Natural killer cell (primary cell): ENCODE measurements around the gene CCDC157. TPM values are rescaled to one million over a fixed set of nuclear protein-coding genes. Genes with fewer than 3 reads are reported as not detected.

Experiments used
- ATAC-seq, 3 donors: fragments of 150-1000 bp in 2 of 3; fragments of 200-7000 bp in 1 of 3; cut with Tn5 transposase; 1 replicate in 1 of 3; 2 replicates in 2 of 3; pipeline ENCODE4 v1.10.0; 2021; ENCODE audit warnings: mild to moderate bottlenecking in 2 of 3, moderate library complexity in 2 of 3
- DNase-seq, 2 donors: peaks; one replicate each; pipeline versions ENCODE4 v3.0.0 to v3.0.0-alpha.2; 2013 to 2021; ENCODE audit warnings: mixed read lengths in 1 of 2
- H3K27ac ChIP-seq: one replicate; pipeline ENCODE4 v1.5.1; 2013; ENCODE audit warnings: mild to moderate bottlenecking, low read length
- H3K27me3 ChIP-seq: one replicate; pipeline ENCODE4 v1.6.1; 2013; ENCODE audit warnings: low read length; ENCODE audit not compliant: control insufficient read depth, insufficient read depth
- H3K36me3 ChIP-seq: one replicate; pipeline ENCODE4 v1.6.1; 2013; ENCODE audit warnings: low read length; ENCODE audit not compliant: control insufficient read depth, insufficient read depth
- H3K4me1 ChIP-seq: one replicate; pipeline ENCODE4 v1.6.1; 2013; ENCODE audit warnings: low read length; ENCODE audit not compliant: control insufficient read depth, insufficient read depth
- H3K4me3 ChIP-seq: one replicate; pipeline ENCODE4 v1.5.1; 2013; ENCODE audit warnings: low read length
- H3K9me3 ChIP-seq: one replicate; pipeline ENCODE4 v1.6.1; 2013; ENCODE audit warnings: low read length; ENCODE audit not compliant: control insufficient read depth, insufficient read depth
- H3K27ac Mint-ChIP-seq, 2 donors: one replicate each; pipeline ENCODE4 v1.8.0; 2022; ENCODE audit warnings: mild to moderate bottlenecking in 2 of 2, mixed read lengths in 2 of 2, moderate library complexity in 1 of 2
- H3K27me3 Mint-ChIP-seq, 2 donors: one replicate each; pipeline ENCODE4 v1.8.0; 2022; ENCODE audit warnings: low read depth in 2 of 2, mixed read lengths in 2 of 2
- H3K36me3 Mint-ChIP-seq: one replicate; pipeline ENCODE4 v1.8.0; 2022; ENCODE audit warnings: mixed read lengths
- H3K4me1 Mint-ChIP-seq, 2 donors: one replicate each; pipeline ENCODE4 v1.8.0; 2022; ENCODE audit warnings: mixed read lengths in 2 of 2
- H3K4me3 Mint-ChIP-seq: one replicate; pipeline ENCODE4 v1.8.0; 2022; ENCODE audit warnings: mild to moderate bottlenecking, moderate library complexity, mixed read lengths
- H3K9me3 Mint-ChIP-seq, 2 donors: one replicate each; pipeline ENCODE4 v1.8.0; 2022; ENCODE audit warnings: mixed read lengths in 2 of 2
- CTCF ChIP-seq: fragments of 200-600 bp; IDR thresholded peaks from one replicate; pipeline ENCODE4 v1.8.0; 2022; ENCODE audit warnings: antibody characterized with exemption
- WGBS: methylation state at CpG from one replicate; pipeline ENCODE4 v1.1.7; 2013; ENCODE audit warnings: missing lambda C conversion rate; ENCODE audit not compliant: insufficient coverage; 5-methylcytosine and 5-hydroxymethylcytosine counted together
- intact Hi-C: fragments of 100-400 bp; cut with micrococcal nuclease; formaldehyde crosslinking; loops from one replicate; pipeline ENCODE4 v1.14.2; 2022
- total RNA-seq, 4 donors: library from RNA; stranded (reverse); fragments of 120-200 nt in 1 of 4; gene quantifications; one replicate each; pipeline versions ENCODE4 v1.2.3 to v1.2.4, GENCODE V29; 2013 to 2022

Gene CCDC157
- total RNA-seq, 3 donors from 2014 or later (not counting 1 experiment from before 2014, with no cell fraction given): 7.7 to 9.7 (median 8.4) TPM

DNA sequence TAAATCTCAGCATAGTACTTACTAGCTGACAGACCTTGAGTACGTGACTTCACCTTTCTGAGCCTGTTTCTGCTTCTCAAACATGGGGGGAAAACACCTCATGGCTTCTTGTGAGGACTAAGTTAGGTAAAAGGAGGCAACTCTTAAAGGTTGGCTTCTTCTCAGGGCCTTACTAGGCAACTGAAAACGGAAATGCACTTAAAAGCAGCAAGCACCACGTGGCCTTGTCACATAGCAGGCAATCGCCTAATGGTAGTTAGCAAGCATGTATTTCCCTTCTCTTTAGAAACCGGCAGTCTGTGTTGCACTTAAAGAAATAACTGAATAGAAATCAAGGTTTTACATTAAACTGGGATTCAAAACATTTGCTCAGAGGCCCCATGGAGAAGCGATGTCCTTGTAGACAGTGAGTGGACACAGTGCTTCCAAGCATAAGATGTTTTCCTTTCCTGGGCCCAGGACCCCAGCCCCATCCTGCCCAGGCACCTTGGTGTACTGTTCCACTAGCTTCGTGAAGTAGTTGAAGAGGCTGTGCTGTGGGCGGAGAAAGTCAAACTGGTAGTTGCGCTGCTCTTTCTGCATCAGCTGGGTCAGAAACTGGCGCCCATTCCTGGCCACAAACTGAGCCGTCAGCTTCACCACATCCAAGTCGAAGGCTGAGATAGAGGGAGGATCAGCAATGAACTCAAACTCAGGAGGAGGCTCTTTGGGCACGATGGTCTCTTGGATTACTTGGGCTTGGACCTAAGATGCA lies 12.2 kb upstream of the CCDC157 start:
- Histone ChIP-seq H3K4me1 (no peaks in the 10 kb centered on the region), H3K4me3 (no peak overlapping the region), H3K27me3 (no peaks in the 10 kb centered on the region), H3K9me3 (no peaks in the 10 kb centered on the region), H3K27ac (no peak overlapping the region), H3K36me3 (peaks cover 91% of the 10 kb centered on the region)
- no peak for TF ChIP-seq CTCF
- H3K36me3 Mint-ChIP-seq: no peaks in the 10 kb centered on the region
- peak in 1 of 2 donors; percentile 38 for DNase-seq
- WGBS: 93% methylated on average over 13 of the region's 13 CpGs
- intact Hi-C loops: no loop called here
- peaks cover 9 to 17% of the 10 kb centered on the region in 2 donors for H3K4me1 Mint-ChIP-seq
- no peak overlapping the region for H3K4me3 Mint-ChIP-seq
- no peak overlapping the region for H3K27ac Mint-ChIP-seq
- no peak for ATAC-seq
- no peaks in the 10 kb centered on the region for H3K27me3 Mint-ChIP-seq
- H3K9me3 Mint-ChIP-seq: no peaks in the 10 kb centered on the region

- ATAC-seq: no peak
- Mint-ChIP-seq H3K4me1 (peaks cover 25 to 29% of the 10 kb centered on the region in 2 donors), H3K27me3 (no peaks in the 10 kb centered on the region), H3K4me3 (no peak overlapping the region), H3K36me3 (no peaks in the 10 kb centered on the region), H3K27ac (peak overlapping the region in 1 of 2 donors; percentile 31), H3K9me3 (no peaks in the 10 kb centered on the region)
- H3K9me3 ChIP-seq: no peaks in the 10 kb centered on the region
- peaks cover 88% of the 10 kb centered on the region for H3K36me3 ChIP-seq
- no peak for DNase-seq
- H3K27ac ChIP-seq: no peak overlapping the region
- WGBS: 58% methylated on average over 5 of the region's 5 CpGs
- no peak overlapping the region for H3K4me3 ChIP-seq
- intact Hi-C loops: no loop called here
- peaks cover 6% of the 10 kb centered on the region for H3K4me1 ChIP-seq
- H3K27me3 ChIP-seq: no peaks in the 10 kb centered on the region
- no peak for TF ChIP-seq CTCF
Observed at GRCh38 chr22:30347255-30347892, 9.4 kb upstream of the CCDC157 start.

DNA sequence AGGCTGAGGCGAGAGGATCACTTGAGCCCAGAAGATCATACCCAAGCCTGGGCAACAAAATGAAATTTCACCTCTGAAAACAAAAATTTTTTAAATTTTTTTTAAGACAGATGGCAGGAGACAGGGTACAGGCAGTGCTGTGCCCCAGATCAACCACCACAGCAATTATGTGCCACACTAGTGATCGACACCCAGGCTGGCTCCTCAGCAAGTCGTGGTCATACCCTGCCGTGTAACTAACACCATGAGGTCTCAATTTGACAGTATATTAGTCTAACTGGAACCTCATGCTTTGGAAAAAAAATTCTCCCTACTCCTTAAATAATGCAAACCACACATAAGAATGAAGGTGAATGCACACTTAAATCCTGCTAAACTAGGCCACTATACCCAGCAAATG lies 8.4 kb upstream of the CCDC157 start:
- intact Hi-C loops: no loop called here
- no peaks in the 10 kb centered on the region for H3K27me3 ChIP-seq
- H3K27ac ChIP-seq: no peak overlapping the region
- Mint-ChIP-seq H3K27ac (no peak overlapping the region), H3K4me1 (peaks cover 34 to 38% of the 10 kb centered on the region in 2 donors), H3K9me3 (no peaks in the 10 kb centered on the region), H3K4me3 (no peak overlapping the region), H3K36me3 (no peaks in the 10 kb centered on the region), H3K27me3 (no peaks in the 10 kb centered on the region)
- H3K4me1 ChIP-seq: peaks cover 14% of the 10 kb centered on the region
- peaks cover 85% of the 10 kb centered on the region for H3K36me3 ChIP-seq
- 89% methylated on average over 4 of the region's 4 CpGs for WGBS
- no peak overlapping the region for H3K4me3 ChIP-seq
- no peak for ATAC-seq
- H3K9me3 ChIP-seq: no peaks in the 10 kb centered on the region
- no peak for TF ChIP-seq CTCF
- DNase-seq: no peak
